GM12891 (cell line): ENCODE data around the gene UFC1.

ENCODE experiments used
- PAX5 ChIP-seq: IDR thresholded peaks from 2 replicates; pipeline ENCODE4 v1.6.1; 2011; ENCODE audit warnings: low read length, moderate library complexity, mild to moderate bottlenecking; ENCODE audit not compliant: insufficient read depth, severe bottlenecking
- POLR2A ChIP-seq: IDR thresholded peaks from 2 replicates; pipeline ENCODE4 v1.6.1; 2011; ENCODE audit warnings: low read depth, low read length, control low read depth
- POLR2AphosphoS5 ChIP-seq: IDR thresholded peaks from 2 replicates; pipeline ENCODE4 v1.6.1; 2011; ENCODE audit warnings: low read depth, low read length, control low read depth
- POU2F2 ChIP-seq: IDR thresholded peaks from 2 replicates; pipeline ENCODE4 v1.6.1; 2011; ENCODE audit warnings: low read depth, mild to moderate bottlenecking, control low read depth, low read length, moderate library complexity
- TAF1 ChIP-seq: IDR thresholded peaks from 2 replicates; pipeline ENCODE4 v1.6.1; 2011; ENCODE audit warnings: low read depth, low read length, control low read depth

- TF ChIP-seq POLR2A = no peak
- no peak for TF ChIP-seq POLR2AphosphoS5
- no peak for TF ChIP-seq POU2F2
- TF ChIP-seq TAF1 = no peak
- TF ChIP-seq PAX5 = no peak
These were observed 47.4 kb downstream of the UFC1 start for GRCh38 chr1:161200992-161201835.
